ENCODE data around the gene COX11. TPM values are rescaled to one million over a fixed set of nuclear protein-coding genes. Genes with fewer than 3 reads are reported as not detected.
A peak's percentile ranks its signal among the peaks of the same experiment; 100 is the strongest.

COX11 gene
- total and polyA plus RNA-seq, 2 donors (not counting 3 experiments of a cell fraction or from before 2014, with no cell fraction given): 47.3 to 55.9 TPM

DNA sequence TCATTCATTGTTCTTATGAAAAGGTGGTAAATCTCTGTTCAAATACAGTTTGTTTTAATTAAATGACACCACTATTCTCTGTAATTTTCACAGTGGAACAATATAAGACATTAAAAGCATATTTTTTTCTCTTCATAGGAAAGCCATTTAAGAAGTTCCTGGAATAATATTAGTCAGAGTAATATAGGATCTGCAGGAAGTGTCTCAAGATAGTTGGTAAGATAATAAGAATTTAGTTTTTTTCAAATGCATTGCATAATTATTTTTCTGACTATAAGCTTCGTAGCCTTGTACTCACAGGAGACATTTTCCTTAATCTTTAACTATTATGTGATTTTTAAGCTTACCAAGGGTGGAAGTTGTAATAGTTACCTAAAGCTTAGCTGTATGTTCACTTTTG lies 17.0 kb upstream of the COX11 start:
- H2AFZ ChIP-seq (ENCODE audit: low read depth, low read length): no peak overlapping the region
- H3K27ac ChIP-seq (ENCODE audit: insufficient read depth, low read depth, low read length): no peak overlapping the region
- H3K79me2 ChIP-seq (ENCODE audit: control insufficient read depth, insufficient read depth, low read length): no peaks in the 10 kb centered on the region
- no peak for TF ChIP-seq MYC (IDR thresholded peaks at IDR 0.05; ENCODE audit: low read depth, low read length)
- no peak for TF ChIP-seq JUN (IDR thresholded peaks at IDR 0.05; ENCODE audit: borderline replicate concordance, insufficient read depth, insufficient read length, low read depth)
- no peak for TF ChIP-seq POLR2A (IDR thresholded peaks at IDR 0.05; ENCODE audit: low read depth, low read length)
- TF ChIP-seq POLR2AphosphoS5 (IDR thresholded peaks at IDR 0.05; ENCODE audit: insufficient read depth, low read depth, low read length): no peak
- no peak for TF ChIP-seq GATA2 (IDR thresholded peaks at IDR 0.05; ENCODE audit: insufficient read depth, insufficient read length, low read depth, low read length)
- TF ChIP-seq, protein P1, sequence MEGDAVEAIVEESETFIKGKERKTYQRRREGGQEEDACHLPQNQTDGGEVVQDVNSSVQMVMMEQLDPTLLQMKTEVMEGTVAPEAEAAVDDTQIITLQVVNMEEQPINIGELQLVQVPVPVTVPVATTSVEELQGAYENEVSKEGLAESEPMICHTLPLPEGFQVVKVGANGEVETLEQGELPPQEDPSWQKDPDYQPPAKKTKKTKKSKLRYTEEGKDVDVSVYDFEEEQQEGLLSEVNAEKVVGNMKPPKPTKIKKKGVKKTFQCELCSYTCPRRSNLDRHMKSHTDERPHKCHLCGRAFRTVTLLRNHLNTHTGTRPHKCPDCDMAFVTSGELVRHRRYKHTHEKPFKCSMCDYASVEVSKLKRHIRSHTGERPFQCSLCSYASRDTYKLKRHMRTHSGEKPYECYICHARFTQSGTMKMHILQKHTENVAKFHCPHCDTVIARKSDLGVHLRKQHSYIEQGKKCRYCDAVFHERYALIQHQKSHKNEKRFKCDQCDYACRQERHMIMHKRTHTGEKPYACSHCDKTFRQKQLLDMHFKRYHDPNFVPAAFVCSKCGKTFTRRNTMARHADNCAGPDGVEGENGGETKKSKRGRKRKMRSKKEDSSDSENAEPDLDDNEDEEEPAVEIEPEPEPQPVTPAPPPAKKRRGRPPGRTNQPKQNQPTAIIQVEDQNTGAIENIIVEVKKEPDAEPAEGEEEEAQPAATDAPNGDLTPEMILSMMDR (IDR thresholded peaks at IDR 0.05; ENCODE audit: extremely low read depth in 1 of 2, insufficient read depth in 1 of 2, low read depth in 1 of 2, low read length in 2 of 2): no peak
- no peak for TF ChIP-seq EZH2 (IDR thresholded peaks at IDR 0.05; ENCODE audit: borderline replicate concordance, low read depth, low read length, severe bottlenecking)
- TF ChIP-seq, protein P2, sequence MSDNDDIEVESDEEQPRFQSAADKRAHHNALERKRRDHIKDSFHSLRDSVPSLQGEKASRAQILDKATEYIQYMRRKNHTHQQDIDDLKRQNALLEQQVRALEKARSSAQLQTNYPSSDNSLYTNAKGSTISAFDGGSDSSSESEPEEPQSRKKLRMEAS (IDR thresholded peaks at IDR 0.05; ENCODE audit: insufficient read depth, insufficient read length): no peak
- no peak for TF ChIP-seq FOS (IDR thresholded peaks at IDR 0.05; ENCODE audit: borderline replicate concordance, insufficient read depth, low read length)
- H3K9me1 ChIP-seq (replicated peaks; ENCODE audit: control insufficient read depth, extremely low read depth, insufficient read depth, low read length): no peaks in the 10 kb centered on the region
- intact Hi-C loops (cut with micrococcal nuclease) (no loop called here), dilution Hi-C loops (cut with MboI; ENCODE audit: extremely low pct_ligation_motif_present, low sequenced_read_pairs) (no loop called here)
- no peak overlapping the region for H3K4me2 ChIP-seq (ENCODE audit: insufficient read depth, low read length)
- FAIRE-seq (no peak), DNase-seq (ENCODE audit: low read depth, low spot score) (peak; percentile 9)
- H3K9me3 ChIP-seq (replicated peaks; ENCODE audit: control insufficient read depth, insufficient read depth, low read length): no peaks in the 10 kb centered on the region
- no TSS peak for BruUV-seq (replicated peaks)
- CTCF ChIA-PET: interaction anchor here (1.0 to 2.3 kb wide), 6 partner anchors 9 to 371 kb away, joined by 4 to 9 read pairs (median 4); no protein-coding TSS in a partner anchor
- POLR2A ChIA-PET: no interaction called here
- no peaks in the 10 kb centered on the region for H3K36me3 ChIP-seq (ENCODE audit: control insufficient read depth in 2 of 2, extremely low read depth in 1 of 2, insufficient read depth in 2 of 2, low read length in 2 of 2)
- no peaks in the 10 kb centered on the region for H4K20me1 ChIP-seq (replicated peaks; ENCODE audit: control insufficient read depth, extremely low read depth, insufficient read depth, low read length)
- peaks cover 5% of the 10 kb centered on the region for H3K4me1 ChIP-seq (ENCODE audit: control insufficient read depth, extremely low read depth, insufficient read depth, low read length)
- no peaks in the 10 kb centered on the region for H3K27me3 ChIP-seq (ENCODE audit: control insufficient read depth in 2 of 2, insufficient read depth in 2 of 2, low read length in 2 of 2)
- H3K4me3 ChIP-seq (replicated peaks in 1 of 3; ENCODE audit: insufficient read depth in 1 of 3, low read depth in 1 of 3, low read length in 3 of 3): no peak overlapping the region
- no peak overlapping the region for H3K9ac ChIP-seq (replicated peaks; ENCODE audit: extremely low read depth, insufficient read depth, low read length)
